Kidney epithelial cell (primary cell): ENCODE measurements around the gene DAPK2. TPM values are rescaled to one million over a fixed set of nuclear protein-coding genes. Genes with fewer than 3 reads are reported as not detected.

Source experiments
- DNase-seq: peaks from one replicate; pipeline ENCODE4 v3.0.0-alpha.2; 2010; ENCODE audit warnings: low read depth
- H3K27me3 ChIP-seq: 2 replicates; pipeline ENCODE4 v1.6.0; 2011; ENCODE audit warnings: low read length; ENCODE audit not compliant: control insufficient read depth, insufficient read depth
- H3K36me3 ChIP-seq: 2 replicates; pipeline ENCODE4 v1.5.1; 2011; ENCODE audit warnings: low read length; ENCODE audit not compliant: control insufficient read depth, insufficient read depth
- H3K4me3 ChIP-seq: 2 replicates; pipeline ENCODE4 v1.5.1; 2011; ENCODE audit warnings: low read depth, mild to moderate bottlenecking, control low read depth, low read length
- CTCF ChIP-seq: IDR thresholded peaks from 2 replicates; pipeline ENCODE4 v1.5.1; 2011; ENCODE audit warnings: mild to moderate bottlenecking, moderate library complexity, low read length, control low read depth, inconsistent platforms; ENCODE audit not compliant: insufficient read depth, poor library complexity, severe bottlenecking
- total RNA-seq: library from RNA; depleted of rRNA; stranded (reverse); fragments of >200 nt; gene quantifications from 2 replicates; pipeline ENCODE4 v1.2.3, GENCODE V29; 2015

Gene DAPK2
- total RNA-seq, 1 donor from 2014 or later = 0.21 TPM

GRCh38 chr15:63888146-63888545 lies 158.1 kb downstream of the DAPK2 start:
- no peaks in the 10 kb centered on the region for H3K36me3 ChIP-seq
- TF ChIP-seq CTCF = no peak
- H3K4me3 ChIP-seq = no peak overlapping the region
- no peak for DNase-seq
- no peaks in the 10 kb centered on the region for H3K27me3 ChIP-seq

- no peak for DNase-seq
- H3K36me3 ChIP-seq = no peaks in the 10 kb centered on the region
- H3K4me3 ChIP-seq = no peak overlapping the region
- H3K27me3 ChIP-seq = no peaks in the 10 kb centered on the region
- no peak for TF ChIP-seq CTCF
Observed at GRCh38 chr15:63887630-63888029, 158.7 kb downstream of the DAPK2 start.

GRCh38 chr15:63884953-63885352 lies 161.3 kb downstream of the DAPK2 start:
- no peaks in the 10 kb centered on the region for H3K36me3 ChIP-seq
- TF ChIP-seq CTCF = no peak
- H3K27me3 ChIP-seq = no peaks in the 10 kb centered on the region
- no peak for DNase-seq
- no peak overlapping the region for H3K4me3 ChIP-seq

GRCh38 chr15:63881431-63881830 lies 164.9 kb downstream of the DAPK2 start:
- DNase-seq = no peak
- TF ChIP-seq CTCF = no peak
- Histone ChIP-seq H3K27me3 (no peaks in the 10 kb centered on the region), H3K36me3 (no peaks in the 10 kb centered on the region), H3K4me3 (no peak overlapping the region)

GRCh38 chr15:63880744-63881143 lies 165.5 kb downstream of the DAPK2 start:
- Histone ChIP-seq H3K27me3 (no peaks in the 10 kb centered on the region), H3K36me3 (no peaks in the 10 kb centered on the region), H3K4me3 (no peak overlapping the region)
- TF ChIP-seq CTCF = no peak
- DNase-seq = no peak

GRCh38 chr15:63879995-63880394 lies 166.3 kb downstream of the DAPK2 start:
- H3K27me3 ChIP-seq = no peaks in the 10 kb centered on the region
- DNase-seq = no peak
- no peak overlapping the region for H3K4me3 ChIP-seq
- TF ChIP-seq CTCF = no peak
- H3K36me3 ChIP-seq = no peaks in the 10 kb centered on the region
